DOHH2 (cell line): ENCODE data around the gene SELP.

ENCODE experiments used
- EZH2phosphoT487 ChIP-seq: fragments of 200-600 bp; sonication (generic); IDR thresholded peaks from 2 replicates; pipeline ENCODE4 v1.6.1; 2017; ENCODE audit warnings: borderline replicate concordance, mild to moderate bottlenecking, antibody characterized with exemption, low read length, moderate library complexity, mixed read lengths
- TF ChIP-seq, protein P1 (sequence below): fragments of 200-600 bp; sonication (generic); IDR thresholded peaks from one replicate; pipeline ENCODE4 v1.5.1; 2014; ENCODE audit warnings: antibody characterized with exemption, mild to moderate bottlenecking, low read depth, low read length; ENCODE audit not compliant: poor library complexity, severe bottlenecking

DNA sequence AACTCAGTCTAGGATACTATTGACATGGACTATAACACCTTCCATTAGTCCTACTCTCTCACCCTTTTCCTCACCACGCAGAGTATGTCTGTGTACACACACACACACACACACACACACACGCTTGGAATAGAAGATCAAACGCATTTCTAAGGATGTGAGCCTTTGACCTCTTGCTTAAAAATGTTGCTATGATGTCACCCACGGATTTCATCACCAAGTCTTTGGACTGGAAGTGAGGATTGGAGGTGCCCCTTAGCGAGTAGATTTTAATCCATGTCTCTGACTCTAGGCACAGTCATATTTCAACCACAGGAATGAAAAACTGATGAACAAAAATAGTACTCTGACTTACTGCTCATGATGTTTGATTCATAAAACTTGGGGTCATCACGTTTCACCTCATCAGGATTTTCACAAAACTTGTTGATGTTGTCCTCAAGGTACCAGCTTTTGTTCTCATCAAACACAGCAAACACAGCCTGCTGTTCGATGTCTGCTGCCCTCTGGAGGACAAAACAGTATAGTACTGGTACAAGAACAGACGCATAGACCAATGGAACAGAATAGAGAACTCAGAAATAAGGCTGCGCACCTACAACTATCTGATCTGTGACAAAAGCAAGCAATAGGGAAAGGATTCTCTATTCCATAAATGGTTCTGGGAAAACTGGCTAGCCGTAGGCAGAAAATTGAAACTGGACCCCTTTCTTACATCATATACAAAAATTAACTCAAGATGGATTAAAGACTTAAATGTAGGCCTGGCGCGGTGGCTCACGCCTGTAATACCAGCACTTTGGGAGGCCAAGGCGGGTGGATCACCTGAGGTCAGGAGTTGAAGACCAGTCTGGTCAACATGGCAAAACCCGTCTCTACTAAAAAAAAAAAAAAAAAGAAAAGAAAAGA is 83.6 kb downstream of the SELP start:
- TF ChIP-seq, protein P1, sequence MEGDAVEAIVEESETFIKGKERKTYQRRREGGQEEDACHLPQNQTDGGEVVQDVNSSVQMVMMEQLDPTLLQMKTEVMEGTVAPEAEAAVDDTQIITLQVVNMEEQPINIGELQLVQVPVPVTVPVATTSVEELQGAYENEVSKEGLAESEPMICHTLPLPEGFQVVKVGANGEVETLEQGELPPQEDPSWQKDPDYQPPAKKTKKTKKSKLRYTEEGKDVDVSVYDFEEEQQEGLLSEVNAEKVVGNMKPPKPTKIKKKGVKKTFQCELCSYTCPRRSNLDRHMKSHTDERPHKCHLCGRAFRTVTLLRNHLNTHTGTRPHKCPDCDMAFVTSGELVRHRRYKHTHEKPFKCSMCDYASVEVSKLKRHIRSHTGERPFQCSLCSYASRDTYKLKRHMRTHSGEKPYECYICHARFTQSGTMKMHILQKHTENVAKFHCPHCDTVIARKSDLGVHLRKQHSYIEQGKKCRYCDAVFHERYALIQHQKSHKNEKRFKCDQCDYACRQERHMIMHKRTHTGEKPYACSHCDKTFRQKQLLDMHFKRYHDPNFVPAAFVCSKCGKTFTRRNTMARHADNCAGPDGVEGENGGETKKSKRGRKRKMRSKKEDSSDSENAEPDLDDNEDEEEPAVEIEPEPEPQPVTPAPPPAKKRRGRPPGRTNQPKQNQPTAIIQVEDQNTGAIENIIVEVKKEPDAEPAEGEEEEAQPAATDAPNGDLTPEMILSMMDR: peak; percentile 78
- TF ChIP-seq EZH2phosphoT487: no peak
